Endometrium (tissue), 2 donors: ENCODE data around the gene NLRP6.
"Not testable (repeated sequence)": the region's sequence is repeated elsewhere in the genome, so short reads cannot be mapped to it uniquely, and the experiment has no call there.

Source experiments
- FAIRE-seq: peaks from 2 replicates; lab custom pipeline; 2012; peaks lifted over from hg19 to GRCh38; lab: Jason Lieb, UNC
- donor health status: control.
- donor health status: control.

The NLRP6 gene

DNA sequence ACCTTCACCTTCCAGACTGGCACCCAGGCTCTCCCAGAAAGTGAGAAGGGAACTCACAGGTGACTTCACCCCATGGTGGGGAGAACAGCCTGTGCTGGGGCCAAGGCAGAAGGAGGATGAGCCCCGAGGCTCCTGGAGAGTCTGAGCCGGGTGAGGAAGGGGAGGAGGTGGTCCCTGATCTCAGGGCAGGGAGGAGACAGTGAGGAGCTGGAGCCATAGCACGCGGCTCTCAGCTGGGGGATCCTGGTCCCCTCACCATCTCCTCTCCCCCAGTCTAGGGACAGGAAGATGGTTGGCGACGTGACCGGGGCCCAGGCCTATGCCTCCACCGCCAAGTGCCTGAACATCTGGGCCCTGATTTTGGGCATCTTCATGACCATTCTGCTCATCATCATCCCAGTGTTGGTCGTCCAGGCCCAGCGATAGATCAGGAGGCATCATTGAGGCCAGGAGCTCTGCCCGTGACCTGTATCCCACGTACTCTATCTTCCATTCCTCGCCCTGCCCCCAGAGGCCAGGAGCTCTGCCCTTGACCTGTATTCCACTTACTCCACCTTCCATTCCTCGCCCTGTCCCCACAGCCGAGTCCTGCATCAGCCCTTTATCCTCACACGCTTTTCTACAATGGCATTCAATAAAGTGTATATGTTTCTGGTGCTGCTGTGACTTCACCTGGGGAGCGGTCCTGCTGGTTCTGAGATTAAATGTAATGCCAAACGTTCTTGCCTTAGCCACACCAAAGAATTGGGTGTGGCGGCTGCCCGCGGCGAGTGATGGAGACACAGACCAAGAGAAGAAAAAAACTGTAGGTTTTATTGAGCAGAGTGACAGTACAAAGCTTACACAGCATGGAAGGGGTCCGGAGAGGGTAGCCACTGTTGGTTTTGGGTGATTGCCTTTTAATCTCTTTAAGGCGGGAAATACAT is 30.8 kb downstream of the NLRP6 start:
- not testable (repeated sequence) for FAIRE-seq

DNA sequence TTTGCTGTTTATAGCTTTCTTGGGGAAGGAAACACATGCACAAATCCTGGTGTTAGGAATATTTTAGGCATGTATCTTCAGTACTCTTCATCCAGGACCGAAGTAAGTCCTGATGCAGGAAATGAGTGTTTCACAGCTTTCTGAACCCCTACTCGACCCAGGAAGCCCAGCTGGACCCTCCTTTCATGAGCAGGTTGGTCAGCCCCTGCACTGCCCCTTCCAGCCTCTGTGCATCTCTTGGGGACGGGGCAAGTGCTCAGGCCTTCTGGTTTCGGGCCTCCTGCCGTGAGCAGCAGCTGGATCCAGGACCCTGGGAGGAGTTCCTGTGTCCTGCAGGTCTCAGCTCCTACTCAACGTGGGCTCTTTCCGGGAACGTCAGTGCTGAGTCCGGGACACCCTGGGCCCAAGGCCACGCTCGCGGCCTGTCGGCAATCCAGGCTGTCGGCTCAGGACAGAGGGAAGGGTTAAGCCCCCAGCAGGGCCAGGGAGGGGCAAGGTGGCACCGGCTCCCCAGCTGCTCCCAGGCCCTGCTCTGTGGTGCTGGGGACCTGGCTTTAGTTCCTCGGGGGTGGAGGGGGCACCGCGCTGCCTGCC is 31.9 kb downstream of the NLRP6 start:
- not testable (repeated sequence) for FAIRE-seq

DNA sequence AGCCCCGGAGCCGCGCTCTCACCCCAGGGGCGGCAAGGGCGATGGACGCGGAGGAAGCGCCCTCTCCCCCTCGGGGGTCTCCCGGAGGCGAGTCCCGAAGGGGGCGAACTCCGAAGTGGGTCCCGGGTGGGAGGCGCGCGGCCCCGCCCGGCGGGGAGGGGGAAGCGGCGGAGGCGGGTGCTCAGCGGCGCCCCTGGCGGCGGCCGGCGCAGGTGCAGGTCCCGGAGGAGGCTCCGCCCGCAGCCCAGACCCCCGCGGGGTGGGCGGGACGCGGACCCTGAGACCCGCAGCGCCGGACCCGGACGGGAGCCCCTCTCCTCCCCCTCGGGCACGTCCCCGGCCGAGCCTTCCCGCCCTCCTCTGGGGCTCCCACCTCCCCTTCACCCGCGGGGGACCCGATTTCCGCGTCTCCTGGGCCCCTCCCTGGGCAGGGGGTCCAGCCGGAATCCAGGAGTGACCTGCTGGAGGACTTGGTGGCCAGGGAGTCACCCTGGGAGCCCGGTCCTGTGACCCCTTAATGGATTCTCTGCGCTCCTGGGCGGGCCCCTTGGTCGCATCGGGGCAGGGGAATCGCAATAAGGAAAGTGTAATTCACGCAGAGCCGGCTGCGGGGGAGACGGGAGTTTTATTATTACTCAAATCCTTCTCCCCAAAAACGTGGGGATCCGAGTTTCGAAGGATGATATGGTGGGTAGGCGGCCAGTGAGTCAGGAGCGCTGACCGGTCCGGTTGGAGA is 33.0 kb downstream of the NLRP6 start:
- FAIRE-seq, result not testable (repeated sequence)

DNA sequence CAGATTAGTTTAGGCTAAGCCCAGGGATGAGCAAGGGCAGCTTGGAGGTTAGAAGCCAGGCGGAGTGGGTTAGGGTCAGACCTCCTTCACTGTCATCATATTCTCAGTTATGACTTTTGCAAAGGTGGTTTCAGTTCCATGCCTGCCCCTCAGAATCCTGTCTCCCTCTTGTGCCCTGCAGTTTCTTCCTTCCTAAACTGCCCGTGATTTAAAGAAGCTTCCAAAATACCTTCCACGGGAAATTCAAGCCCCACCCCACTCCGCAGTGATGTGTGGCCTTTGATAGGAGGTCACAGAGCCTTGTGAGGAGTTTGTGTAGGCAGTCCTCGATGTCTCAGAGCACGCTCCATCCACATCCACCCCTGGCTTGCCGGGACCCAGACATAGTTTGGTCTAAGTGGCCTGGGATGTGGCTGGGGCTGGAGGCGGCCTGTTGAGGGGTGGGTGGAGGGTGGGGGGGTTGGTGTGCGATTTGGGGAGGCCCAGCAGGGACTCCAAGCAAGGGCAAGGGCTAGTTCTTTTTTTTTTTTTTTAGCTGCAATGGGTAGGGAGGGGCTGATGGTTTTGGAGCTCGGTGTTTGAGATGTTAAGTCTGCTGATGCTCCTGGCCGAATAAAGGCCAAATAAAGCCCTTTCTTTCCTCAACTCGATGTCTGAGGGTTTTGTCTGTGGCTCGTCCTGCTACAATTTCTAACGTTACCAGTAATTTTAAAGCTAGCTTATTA is 34.0 kb downstream of the NLRP6 start:
- no peak for FAIRE-seq

DNA sequence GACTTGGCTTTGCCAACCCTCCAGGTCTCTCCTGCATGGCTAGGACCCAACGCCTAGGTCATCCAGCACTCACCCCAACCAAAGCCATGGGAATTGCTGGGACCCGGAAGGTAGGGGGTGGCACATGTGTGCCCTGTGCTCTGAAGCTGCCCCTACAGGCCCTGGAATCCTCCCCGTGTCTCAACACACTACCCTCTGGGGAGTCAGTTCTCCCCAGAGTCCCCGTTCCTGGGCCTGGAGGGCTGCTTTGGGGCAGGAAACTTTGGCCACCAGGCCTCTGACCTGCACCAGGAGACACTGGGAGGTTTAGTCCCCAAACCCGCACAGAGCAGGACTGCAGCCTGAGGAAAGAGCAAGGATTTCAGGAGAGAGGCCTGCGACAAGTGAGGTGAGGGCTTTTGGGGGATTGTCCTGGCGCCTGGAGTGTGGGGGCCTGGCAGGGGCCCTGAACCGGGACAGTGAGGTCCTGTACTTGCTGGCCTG is 35.1 kb downstream of the NLRP6 start:
- FAIRE-seq, result no peak

DNA sequence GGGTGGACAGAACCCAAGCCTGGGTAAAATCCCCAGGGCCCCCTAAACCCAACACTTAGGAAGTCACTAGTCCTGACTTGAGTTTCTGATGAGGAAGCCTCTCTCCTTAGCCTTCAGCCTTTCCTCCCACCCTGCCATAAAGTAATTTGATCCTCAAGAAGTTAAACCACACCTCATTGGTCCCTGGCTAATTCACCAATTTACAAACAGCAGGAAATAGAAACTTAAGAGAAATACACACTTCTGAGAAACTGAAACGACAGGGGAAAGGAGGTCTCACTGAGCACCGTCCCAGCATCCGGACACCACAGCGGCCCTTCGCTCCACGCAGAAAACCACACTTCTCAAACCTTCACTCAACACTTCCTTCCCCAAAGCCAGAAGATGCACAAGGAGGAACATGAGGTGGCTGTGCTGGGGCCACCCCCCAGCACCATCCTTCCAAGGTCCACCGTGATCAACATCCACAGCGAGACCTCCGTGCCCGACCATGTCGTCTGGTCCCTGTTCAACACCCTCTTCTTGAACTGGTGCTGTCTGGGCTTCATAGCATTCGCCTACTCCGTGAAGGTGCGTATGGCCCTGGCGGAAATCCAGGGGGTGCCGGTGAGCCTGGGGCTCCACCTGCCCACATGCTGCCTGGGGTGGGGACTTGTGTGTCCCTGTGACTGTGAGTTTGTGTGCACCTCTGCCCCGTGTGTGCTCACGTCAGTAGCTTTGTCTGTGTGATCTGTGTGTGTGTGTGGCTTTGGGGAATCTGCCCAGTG is 35.8 kb downstream of the NLRP6 start, which contains the start of gene IFITM1:
IFITM1 (plus strand) TSS at position 254 of the 767 bp plus-strand sequence; CDS start at position 385, 131 bp downstream.
- FAIRE-seq, result peak; percentile 82

DNA sequence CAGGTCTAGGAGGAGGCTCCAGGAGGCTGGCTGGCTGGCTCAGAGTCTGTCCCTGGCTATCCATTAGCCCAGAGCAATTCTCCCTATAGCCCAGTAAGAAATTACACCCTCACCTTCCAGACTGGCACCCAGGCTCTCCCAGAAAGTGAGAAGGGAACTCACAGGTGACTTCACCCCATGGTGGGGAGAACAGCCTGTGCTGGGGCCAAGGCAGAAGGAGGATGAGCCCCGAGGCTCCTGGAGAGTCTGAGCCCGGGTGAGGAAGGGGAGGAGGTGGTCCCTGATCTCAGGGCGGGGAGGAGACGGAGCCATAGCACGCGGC is 36.3 kb downstream of the NLRP6 start:
- not testable (repeated sequence) for FAIRE-seq

DNA sequence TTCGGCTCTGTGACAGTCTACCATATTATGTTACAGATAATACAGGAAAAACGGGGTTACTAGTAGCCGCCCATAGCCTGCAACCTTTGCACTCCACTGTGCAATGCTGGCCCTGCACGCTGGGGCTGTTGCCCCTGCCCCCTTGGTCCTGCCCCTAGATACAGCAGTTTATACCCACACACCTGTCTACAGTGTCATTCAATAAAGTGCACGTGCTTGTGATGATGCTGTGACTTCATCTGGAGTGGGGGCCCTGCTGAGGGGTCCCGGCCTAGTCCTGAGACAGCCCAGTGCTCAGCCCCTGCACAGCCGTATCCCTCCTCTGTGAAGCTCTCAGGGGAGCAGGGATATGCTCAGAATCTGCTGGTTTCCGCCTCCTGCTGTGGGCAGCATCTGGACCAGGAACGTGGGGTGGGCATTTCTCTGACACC is 36.9 kb downstream of the NLRP6 start:
- no peak for FAIRE-seq

DNA sequence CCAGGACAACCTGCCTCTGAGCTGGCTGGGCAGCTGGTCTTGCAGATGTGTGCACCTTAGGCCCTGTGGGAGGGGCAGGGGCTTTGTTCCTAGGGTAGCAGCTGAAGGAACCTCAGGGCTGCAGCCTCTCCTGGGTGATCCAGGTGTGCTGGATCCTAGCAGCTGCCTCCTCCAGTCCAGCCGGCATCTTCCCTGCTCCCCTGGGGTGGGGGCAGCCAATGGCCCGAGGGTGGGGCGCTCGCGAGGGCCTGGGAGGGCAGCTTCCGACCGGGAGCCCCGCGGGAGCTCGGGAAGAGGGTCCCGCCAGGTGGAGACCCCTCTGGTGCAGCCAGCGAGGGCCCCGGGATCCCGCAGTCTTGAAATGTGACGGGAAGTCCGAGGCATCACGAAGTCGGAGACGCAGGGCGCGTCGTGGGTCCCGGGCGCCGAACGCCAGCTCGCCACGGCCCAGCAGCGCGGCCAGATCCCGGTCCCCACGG is 37.3 kb downstream of the NLRP6 start:
- no peak for FAIRE-seq

DNA sequence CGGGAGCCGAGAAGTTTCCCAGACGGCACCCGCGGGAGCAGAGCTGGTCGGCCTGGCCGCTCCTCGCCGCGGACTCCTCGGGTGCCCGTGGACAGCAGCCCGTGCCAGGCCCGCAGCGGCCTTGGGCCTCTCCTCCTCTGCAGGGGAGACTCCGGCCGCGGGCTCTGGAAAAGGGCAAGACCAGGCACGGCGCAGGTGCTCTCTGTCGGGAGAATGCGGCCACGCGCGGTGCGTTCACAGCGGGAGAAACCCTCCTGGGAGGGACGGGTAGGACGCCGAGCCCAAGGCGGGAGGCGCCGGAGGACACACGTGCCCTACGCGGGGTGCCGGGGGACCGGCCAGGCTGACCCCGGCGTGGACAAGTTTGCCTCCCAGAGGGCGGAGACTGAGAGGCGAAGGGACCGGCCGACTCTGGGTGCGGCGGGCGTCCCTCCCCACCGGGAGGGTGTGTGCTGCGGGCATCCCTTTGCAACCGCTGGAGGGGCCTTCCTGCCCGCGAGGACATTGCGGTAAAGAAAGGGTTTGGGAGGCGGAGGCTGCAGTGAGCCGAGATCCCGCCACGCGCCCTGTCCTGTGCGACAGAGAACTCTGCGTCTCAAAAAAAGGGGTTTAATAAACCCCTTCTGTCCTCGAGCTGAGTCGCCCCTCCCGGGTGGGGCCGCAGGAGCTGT is 38.0 kb downstream of the NLRP6 start:
- no peak for FAIRE-seq

DNA sequence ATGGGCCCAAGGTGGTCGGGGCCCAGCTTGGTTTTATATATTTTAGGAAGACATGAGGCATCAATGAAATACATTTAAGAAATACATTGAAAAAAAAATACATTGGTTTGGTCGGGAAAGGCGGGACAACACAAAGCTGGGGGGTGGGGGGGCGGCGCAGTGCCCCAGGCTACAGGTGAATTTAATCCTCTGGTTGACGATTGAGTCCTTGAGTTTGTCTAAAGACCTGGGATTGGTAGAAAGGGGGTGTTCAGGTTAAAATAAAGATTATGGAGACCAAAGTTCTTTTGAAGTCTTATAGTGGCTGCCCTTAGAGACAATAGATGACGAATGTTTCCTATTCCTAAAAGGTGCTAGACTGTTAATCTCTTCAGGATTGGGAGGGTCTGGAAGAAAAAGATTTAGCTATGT is 38.7 kb downstream of the NLRP6 start:
- no peak for FAIRE-seq

DNA sequence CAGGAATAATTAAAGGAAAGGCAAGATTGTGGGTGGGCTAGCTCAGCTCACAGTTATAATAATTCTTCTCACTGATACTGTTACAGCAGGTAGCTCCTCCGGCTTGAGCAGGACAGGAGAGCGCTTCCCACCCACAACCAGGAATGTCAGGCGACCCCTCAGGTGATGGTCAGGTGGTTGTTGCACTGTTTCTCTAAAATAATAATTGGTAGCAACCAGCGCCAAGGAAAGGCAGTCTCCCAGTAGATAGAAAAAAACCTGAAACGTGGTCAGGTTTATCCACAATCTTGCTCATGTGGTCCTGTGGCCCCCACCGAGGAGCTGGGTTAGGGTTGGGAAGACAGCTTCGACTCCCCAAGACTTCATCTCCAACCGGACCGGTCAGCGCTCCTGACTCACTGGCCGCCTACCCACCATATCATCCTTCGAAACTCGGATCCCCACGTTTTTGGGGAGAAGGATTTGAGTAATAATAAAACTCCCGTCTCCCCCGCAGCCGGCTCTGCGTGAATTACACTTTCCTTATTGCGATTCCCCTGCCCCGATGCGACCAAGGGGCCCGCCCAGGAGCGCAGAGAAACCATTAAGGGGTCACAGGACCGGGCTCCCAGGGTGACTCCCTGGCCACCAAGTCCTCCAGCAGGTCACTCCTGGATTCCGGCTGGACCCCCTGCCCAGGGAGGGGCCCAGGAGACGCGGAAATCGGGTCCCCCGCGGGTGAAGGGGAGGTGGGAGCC is 39.6 kb downstream of the NLRP6 start:
- FAIRE-seq, result not testable (repeated sequence)

DNA sequence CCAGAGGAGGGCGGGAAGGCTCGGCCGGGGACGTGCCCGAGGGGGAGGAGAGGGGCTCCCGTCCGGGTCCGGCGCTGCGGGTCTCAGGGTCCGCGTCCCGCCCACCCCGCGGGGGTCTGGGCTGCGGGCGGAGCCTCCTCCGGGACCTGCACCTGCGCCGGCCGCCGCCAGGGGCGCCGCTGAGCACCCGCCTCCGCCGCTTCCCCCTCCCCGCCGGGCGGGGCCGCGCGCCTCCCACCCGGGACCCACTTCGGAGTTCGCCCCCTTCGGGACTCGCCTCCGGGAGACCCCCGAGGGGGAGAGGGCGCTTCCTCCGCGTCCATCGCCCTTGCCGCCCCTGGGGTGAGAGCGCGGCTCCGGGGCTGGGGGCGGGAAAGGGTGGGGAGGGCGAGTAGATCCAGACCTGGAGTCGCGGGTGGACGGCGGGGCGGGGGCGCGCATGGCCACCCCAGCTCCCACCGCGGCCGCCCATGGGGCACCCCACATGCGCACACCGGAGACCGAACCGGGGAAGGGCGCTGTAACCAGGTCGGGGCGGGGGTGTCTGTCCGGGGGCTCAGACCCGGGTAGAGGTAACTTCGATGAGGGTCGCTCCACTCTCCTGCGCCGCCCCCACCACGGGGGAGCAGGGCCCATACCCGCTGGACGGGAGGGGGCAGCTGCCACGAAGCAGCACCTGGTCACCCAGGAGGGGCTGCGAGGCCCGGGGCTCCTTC is 40.4 kb downstream of the NLRP6 start:
- not testable (repeated sequence) for FAIRE-seq

DNA sequence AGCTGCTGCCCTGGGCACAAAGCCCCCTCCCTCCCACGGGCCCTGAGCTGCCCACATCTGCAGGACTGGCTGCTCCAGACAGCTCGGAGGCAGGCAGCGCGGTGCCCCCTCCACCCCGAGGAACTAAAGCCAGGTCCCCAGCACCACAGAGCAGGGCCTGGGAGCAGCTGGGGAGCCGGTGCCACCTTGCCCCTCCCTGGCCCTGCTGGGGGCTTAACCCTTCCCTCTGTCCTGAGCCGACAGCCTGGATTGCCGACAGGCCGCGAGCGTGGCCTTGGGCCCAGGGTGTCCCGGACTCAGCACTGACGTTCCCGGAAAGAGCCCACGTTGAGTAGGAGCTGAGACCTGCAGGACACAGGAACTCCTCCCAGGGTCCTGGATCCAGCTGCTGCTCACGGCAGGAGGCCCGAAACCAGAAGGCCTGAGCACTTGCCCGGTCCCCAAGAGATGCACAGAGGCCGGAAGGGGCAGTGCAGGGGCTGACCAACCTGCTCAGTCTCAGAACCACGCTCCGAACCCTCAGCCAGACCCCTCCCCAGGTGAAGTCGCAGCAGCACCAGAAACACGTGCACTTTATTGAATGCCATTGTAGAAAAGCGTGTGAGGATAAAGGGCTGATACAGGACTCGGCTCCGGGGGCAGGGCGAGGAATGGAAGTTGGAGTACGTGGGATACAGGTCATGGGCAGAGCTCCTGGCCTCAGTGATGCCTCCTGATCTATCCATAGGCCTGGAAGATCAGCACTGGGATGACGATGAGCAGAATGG is 41.1 kb downstream of the NLRP6 start:
- not testable (repeated sequence) for FAIRE-seq

DNA sequence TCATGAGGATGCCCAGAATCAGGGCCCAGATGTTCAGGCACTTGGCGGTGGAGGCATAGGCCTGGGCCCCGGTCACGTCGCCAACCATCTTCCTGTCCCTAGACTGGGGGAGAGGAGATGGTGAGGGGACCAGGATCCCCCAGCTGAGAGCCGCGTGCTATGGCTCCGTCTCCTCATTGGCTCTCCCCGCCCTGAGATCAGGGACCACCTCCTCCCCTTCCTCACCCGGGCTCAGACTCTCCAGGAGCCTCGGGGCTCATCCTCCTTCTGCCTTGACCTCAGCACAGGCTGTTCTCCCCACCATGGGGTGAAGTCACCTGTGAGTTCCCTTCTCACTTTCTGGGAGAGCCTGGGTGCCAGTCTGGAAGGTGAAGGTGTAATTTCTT is 41.7 kb downstream of the NLRP6 start:
- FAIRE-seq, result not testable (repeated sequence)

DNA sequence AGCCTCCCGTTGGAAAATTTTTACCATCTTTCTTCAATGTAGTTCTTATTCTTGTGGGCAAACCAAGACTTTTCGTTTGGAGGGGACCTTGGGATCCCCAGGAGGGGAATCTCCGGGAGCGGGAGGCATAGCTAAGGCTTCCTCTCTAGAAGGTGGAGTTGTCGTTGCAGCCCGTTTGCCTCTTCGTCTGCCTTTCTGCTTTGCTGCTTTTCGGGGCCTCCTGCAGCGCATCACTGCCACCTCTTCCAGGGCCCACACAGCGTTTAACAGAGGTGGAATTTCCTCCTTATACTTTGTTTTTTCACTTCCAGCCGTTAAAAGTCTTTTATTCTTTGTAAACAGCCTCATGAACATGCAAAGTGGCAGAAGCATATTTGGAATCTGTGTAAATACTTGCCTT is 45.9 kb downstream of the NLRP6 start:
- FAIRE-seq, result no peak

DNA sequence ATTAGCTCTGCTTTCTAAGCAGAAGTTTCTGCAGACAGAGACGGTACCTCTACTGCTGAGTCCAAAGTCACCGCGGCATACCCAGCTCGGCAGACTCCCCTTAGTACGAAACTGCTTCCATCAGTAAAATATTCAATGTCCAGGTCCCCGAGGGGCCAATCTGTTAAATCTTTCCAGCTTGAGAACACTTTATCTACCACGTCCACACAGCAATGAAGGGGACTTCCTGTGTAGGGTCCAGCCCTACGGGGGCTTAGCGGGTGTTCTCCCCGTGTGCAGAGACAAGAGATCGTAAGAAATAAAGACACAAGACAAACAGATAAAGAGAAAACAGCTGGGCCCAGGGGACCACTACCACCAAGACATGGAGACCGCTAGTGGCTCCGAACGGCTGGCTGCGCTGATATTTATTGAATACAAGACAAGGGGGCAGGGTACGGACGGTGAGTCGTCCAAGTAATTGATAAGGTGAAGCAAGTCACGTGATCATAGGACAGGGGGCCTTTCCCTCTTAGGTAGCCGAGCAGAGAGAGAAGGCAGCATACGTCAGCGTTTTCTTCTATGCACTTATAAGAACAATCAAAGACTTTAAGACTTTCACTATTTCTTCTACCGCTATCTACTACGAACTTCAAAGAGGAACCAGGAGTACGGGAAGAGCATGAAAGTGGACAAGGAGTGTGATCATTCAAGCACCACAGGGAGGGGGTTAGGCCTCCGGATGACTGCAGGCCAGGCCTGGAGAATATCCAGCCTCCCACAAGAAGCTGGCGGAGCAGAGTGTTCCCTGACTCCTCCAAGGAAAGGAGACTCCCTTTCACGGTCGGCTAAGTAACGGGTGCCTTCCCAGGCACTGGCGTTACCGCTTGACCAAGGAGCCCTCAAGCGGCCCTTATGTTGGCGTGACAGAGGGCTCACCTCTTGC is 46.6 kb downstream of the NLRP6 start:
- peak; percentile 95 for FAIRE-seq
